PC-9 (cell line): ENCODE data around the gene TACR2. TPM values are rescaled to one million over a fixed set of nuclear protein-coding genes. Genes with fewer than 3 reads are reported as not detected.

ENCODE experiments used
- BruUV-seq: library from RNA; stranded (reverse); fragments of 400-500 nt; replicated peaks from 2 replicates; lab custom pipeline; 2021; lab: Mats Ljungman, UMichigan
- CTCF ChIA-PET: fragments of 300-600 bp; sonication (Branson Sonifier 250); formaldehyde crosslinking; loops from one replicate; lab custom pipeline; 2022; ENCODE audit warnings: antibody characterized with exemption; lab: Charles Lee
- POLR2A ChIA-PET: fragments of 300-600 bp; sonication (Branson Sonifier 250); formaldehyde crosslinking; loops from one replicate; lab custom pipeline; 2022; ENCODE audit warnings: antibody characterized with exemption; ENCODE audit not compliant: unreplicated experiment; lab: Charles Lee
- DNase-seq, 2 experiments: peaks; one replicate each; pipeline versions ENCODE4 v3.0.0 to v3.0.0-alpha.2; 2015 to 2022; ENCODE audit warnings: mixed read lengths in 1 of 2
- H2AFZ ChIP-seq: fragments of 200-600 bp; sonication (generic); 2 replicates; pipeline ENCODE4 v1.8.1; 2017; ENCODE audit warnings: antibody characterized with exemption
- H3F3A ChIP-seq: fragments of 200-600 bp; sonication (generic); 2 replicates; pipeline ENCODE4 v1.8.1; 2017; ENCODE audit warnings: antibody characterized with exemption, mild to moderate bottlenecking, low read depth; ENCODE audit not compliant: insufficient read depth
- H3K27ac ChIP-seq: fragments of 200-600 bp; sonication (generic); 2 replicates; pipeline ENCODE4 v1.6.1; 2016; ENCODE audit warnings: mixed run types
- H3K27me3 ChIP-seq: fragments of 200-600 bp; sonication (generic); 2 replicates; pipeline ENCODE4 v1.6.1; 2016; ENCODE audit warnings: low read depth, mixed run types; ENCODE audit not compliant: insufficient read depth
- H3K36me3 ChIP-seq: fragments of 200-600 bp; sonication (generic); 2 replicates; pipeline ENCODE4 v1.6.1; 2016; ENCODE audit warnings: low read depth, mixed run types
- H3K4me1 ChIP-seq: fragments of 200-600 bp; sonication (generic); replicated peaks from 2 replicates; pipeline ENCODE4 v1.6.1; 2016; ENCODE audit warnings: mixed run types; ENCODE audit not compliant: insufficient read depth
- H3K4me2 ChIP-seq: fragments of 200-600 bp; sonication (generic); 2 replicates; pipeline ENCODE4 v1.6.1; 2017; ENCODE audit warnings: mixed run types
- H3K4me3 ChIP-seq: fragments of 200-600 bp; sonication (generic); 2 replicates; pipeline ENCODE4 v1.6.1; 2016; ENCODE audit warnings: mixed run types
- H3K79me2 ChIP-seq: fragments of 200-600 bp; sonication (generic); 2 replicates; pipeline ENCODE4 v1.6.1; 2017; ENCODE audit warnings: low read depth, mixed run types
- H3K9me2 ChIP-seq: fragments of 200-600 bp; sonication (generic); 2 replicates; pipeline ENCODE4 v1.8.1; 2017; ENCODE audit warnings: mild to moderate bottlenecking; ENCODE audit not compliant: insufficient read depth
- H3K9me3 ChIP-seq: fragments of 200-600 bp; sonication (generic); 2 replicates; pipeline ENCODE4 v1.8.1; 2016; ENCODE audit warnings: low read depth; ENCODE audit not compliant: insufficient read depth
- H4K20me1 ChIP-seq: fragments of 200-600 bp; sonication (generic); 2 replicates; pipeline ENCODE4 v1.8.1; 2017; ENCODE audit not compliant: insufficient read depth
- CTCF ChIP-seq: fragments of 200-600 bp; sonication (generic); conservative IDR thresholded peaks from 2 replicates; pipeline ENCODE4 v1.6.1; 2017; ENCODE audit warnings: mixed run types, antibody characterized with exemption, mild to moderate bottlenecking, moderate library complexity
- EZH2 ChIP-seq: fragments of 200-600 bp; sonication (generic); IDR thresholded peaks from 2 replicates; pipeline ENCODE4 v1.8.0; 2017; ENCODE audit warnings: antibody characterized with exemption, low read depth
- intact Hi-C: fragments of 100-400 bp; cut with micrococcal nuclease; formaldehyde crosslinking; loops from one replicate; pipeline ENCODE4 v1.10.0; 2022; ENCODE audit not compliant: unreplicated experiment
- total RNA-seq: library from RNA; stranded (reverse); gene quantifications from 2 replicates; pipeline ENCODE4 v1.2.3, GENCODE V29; 2021

TACR2 gene
- total RNA-seq, 1 experiment from 2014 or later = not detected

- no TSS peak for BruUV-seq
- H4K20me1 ChIP-seq = no peaks in the 10 kb centered on the region
- no peak overlapping the region for H3K27ac ChIP-seq
These were observed 39.5 kb downstream of the TACR2 start for GRCh38 chr10:69377191-69377590.

GRCh38 chr10:69376662-69377061 is 40.1 kb downstream of the TACR2 start:
- H3K36me3 ChIP-seq = peaks cover 14% of the 10 kb centered on the region
- H2AFZ ChIP-seq = no peak overlapping the region
- H3F3A ChIP-seq = peaks cover 1% of the 10 kb centered on the region; the same call in 1 of the 2 replicates
- no peak overlapping the region for H3K4me2 ChIP-seq
- H3K9me3 ChIP-seq = no peaks in the 10 kb centered on the region
- no peaks in the 10 kb centered on the region for H3K9me2 ChIP-seq
- CTCF ChIA-PET = no interaction called here
- no peak overlapping the region for H3K27ac ChIP-seq
- DNase-seq = no peak
- intact Hi-C loops = no loop called here
- POLR2A ChIA-PET = no interaction called here
- H3K79me2 ChIP-seq = no peaks in the 10 kb centered on the region
- H3K4me3 ChIP-seq = no peak overlapping the region
- BruUV-seq = no TSS peak
- no peaks in the 10 kb centered on the region for H4K20me1 ChIP-seq
- TF ChIP-seq CTCF = no peak
- TF ChIP-seq EZH2 = no peak
- H3K4me1 ChIP-seq = no peaks in the 10 kb centered on the region
- no peaks in the 10 kb centered on the region for H3K27me3 ChIP-seq

More at GRCh38 chr10:69377191-69377590, 39.5 kb downstream of the TACR2 start:
- Histone ChIP-seq H3K4me1 (peaks cover 4% of the 10 kb centered on the region; the same call in 1 of the 2 replicates), H3K79me2 (no peaks in the 10 kb centered on the region), H3K27me3 (no peaks in the 10 kb centered on the region), H3F3A (peaks cover 6% of the 10 kb centered on the region; the same call in 1 of the 2 replicates), H3K36me3 (peaks cover 14% of the 10 kb centered on the region), H2AFZ (no peak overlapping the region), H3K4me2 (no peak overlapping the region), H3K9me3 (no peaks in the 10 kb centered on the region), H3K4me3 (no peak overlapping the region), H3K9me2 (no peaks in the 10 kb centered on the region)
- ChIA-PET CTCF (no interaction called here), POLR2A (no interaction called here)
- intact Hi-C loops = no loop called here
- no peak for TF ChIP-seq CTCF
- no peak for TF ChIP-seq EZH2
- no peak for DNase-seq

GRCh38 chr10:69375307-69376151 is 41.2 kb downstream of the TACR2 start:
- ChIA-PET CTCF (interaction anchor here (1.4 kb wide), 1 partner anchor 15 kb away, joined by 4 read pairs; no protein-coding TSS in a partner anchor), POLR2A (no interaction called here)
- Histone ChIP-seq H3K4me3 (no peak overlapping the region), H3K79me2 (no peaks in the 10 kb centered on the region), H3F3A (no peaks in the 10 kb centered on the region), H3K4me1 (no peaks in the 10 kb centered on the region), H3K27me3 (no peaks in the 10 kb centered on the region), H3K27ac (no peak overlapping the region), H3K9me3 (no peaks in the 10 kb centered on the region), H3K9me2 (no peaks in the 10 kb centered on the region), H4K20me1 (no peaks in the 10 kb centered on the region), H2AFZ (no peak overlapping the region), H3K36me3 (peaks cover 12% of the 10 kb centered on the region), H3K4me2 (no peak overlapping the region)
- TF ChIP-seq CTCF (no peak), EZH2 (no peak)
- intact Hi-C loops = no loop called here
- DNase-seq = no peak
- BruUV-seq = no TSS peak
